GM12878 (cell line): ENCODE results near the gene AP2B1. TPM values are rescaled to one million over a fixed set of nuclear protein-coding genes. Genes with fewer than 3 reads are reported as not detected.

Experiments used
- ATAC-seq: fragments of 200-7000 bp; cut with Tn5 transposase; 3 replicates; pipeline ENCODE4 v1.9.1; 2020; ENCODE audit warnings: mild to moderate bottlenecking, moderate library complexity
- BruUV-seq: library from RNA; stranded (reverse); fragments of 400-500 nt; replicated peaks from 2 replicates; lab custom pipeline; 2021; lab: Mats Ljungman, UMichigan
- CTCF ChIA-PET: fragments of 300-600 bp; sonication (Branson Sonifier 250); formaldehyde crosslinking; extraction: SDS; loops from one replicate; lab custom pipeline; 2021; ENCODE audit warnings: inconsistent platforms; lab: Yijun Ruan, JAX
- POLR2A ChIA-PET: fragments of 350-600 bp; formaldehyde crosslinking; extraction: SDS; loops from one replicate; lab custom pipeline; 2021; ENCODE audit warnings: inconsistent platforms; lab: Charles Lee
- RAD21 ChIA-PET: fragments of 300-600 bp; sonication (Branson Sonifier 250); formaldehyde crosslinking; loops from one replicate; lab custom pipeline; 2023; ENCODE audit warnings: antibody characterized with exemption; ENCODE audit not compliant: unreplicated experiment; lab: Charles Lee
- SMC1A ChIA-PET: fragments of 300-600 bp; sonication (Branson Sonifier 250); formaldehyde crosslinking; loops from one replicate; lab custom pipeline; 2023; ENCODE audit not compliant: unreplicated experiment, uncharacterized antibody; lab: Charles Lee
- DNase-seq: peaks from one replicate; pipeline ENCODE4 v3.0.0-alpha.2; 2011; ENCODE audit warnings: low read depth, low spot score
- FAIRE-seq: peaks from 3 replicates; lab custom pipeline; 2011; peaks lifted over from hg19 to GRCh38; lab: Jason Lieb, UNC
- H2AFZ ChIP-seq: 2 replicates; pipeline ENCODE4 v1.6.0; 2011; ENCODE audit warnings: low read depth, low read length, control low read depth; ENCODE audit not compliant: control insufficient read depth
- H3K27ac ChIP-seq: 2 replicates; pipeline ENCODE4 v1.5.1; 2011; ENCODE audit warnings: control low read depth; ENCODE audit not compliant: control insufficient read depth, insufficient read depth
- H3K27me3 ChIP-seq, 2 experiments: replicated peaks in 1 of 2; 2 replicates each; pipeline versions ENCODE4 v1.6.0 to v1.6.1; 2011; ENCODE audit warnings: low read length in 1 of 2; ENCODE audit not compliant: control insufficient read depth in 2 of 2, insufficient read depth in 2 of 2
- H3K36me3 ChIP-seq, 2 experiments: 2 replicates each; pipeline ENCODE4 v1.5.1; 2011; ENCODE audit warnings: low read length in 1 of 2; ENCODE audit not compliant: control insufficient read depth in 2 of 2, insufficient read depth in 2 of 2
- H3K4me1 ChIP-seq: 2 replicates; pipeline ENCODE4 v1.6.1; 2011; ENCODE audit warnings: mild to moderate bottlenecking, low read length, moderate library complexity, mixed read lengths; ENCODE audit not compliant: control insufficient read depth, insufficient read depth
- H3K4me2 ChIP-seq: 2 replicates; pipeline ENCODE4 v1.6.0; 2011; ENCODE audit warnings: control low read depth; ENCODE audit not compliant: control insufficient read depth, insufficient read depth
- H3K4me3 ChIP-seq: fragments of 200-600 bp; sonication (generic); 2 replicates; pipeline ENCODE4 v1.5.1; 2016
- H3K79me2 ChIP-seq: 2 replicates; pipeline ENCODE4 v1.6.0; 2011; ENCODE audit warnings: low read length; ENCODE audit not compliant: control insufficient read depth, insufficient read depth
- H3K9ac ChIP-seq: 2 replicates; pipeline ENCODE4 v1.8.0; 2011; ENCODE audit warnings: low read length, control low read depth, mixed read lengths; ENCODE audit not compliant: control insufficient read depth, insufficient read depth
- H3K9me3 ChIP-seq: replicated peaks from 3 replicates; pipeline ENCODE4 v1.5.1; 2011; ENCODE audit warnings: mild to moderate bottlenecking, low read length; ENCODE audit not compliant: control insufficient read depth, insufficient read depth
- H4K20me1 ChIP-seq: 2 replicates; pipeline ENCODE4 v1.6.0; 2011; ENCODE audit not compliant: control insufficient read depth, insufficient read depth
- BRCA1 ChIP-seq: IDR thresholded peaks from 2 replicates; pipeline ENCODE4 v1.6.1; 2011; ENCODE audit warnings: low read depth, low read length, improper control_type of control experiment
- EGR1 ChIP-seq, 2 experiments: IDR thresholded peaks; 1 replicate in 1 of 2; 2 replicates in 1 of 2; pipeline ENCODE4 v1.6.1; 2011 to 2012; ENCODE audit warnings: low read depth in 2 of 2, low read length in 2 of 2, borderline replicate concordance in 1 of 2, mild to moderate bottlenecking in 1 of 2, moderate library complexity in 1 of 2
- POLR2AphosphoS2 ChIP-seq: IDR thresholded peaks from 2 replicates; pipeline ENCODE4 v1.6.1; 2011; ENCODE audit warnings: low read depth, mild to moderate bottlenecking, low read length, improper control_type of control experiment, moderate library complexity
- SIN3A ChIP-seq: IDR thresholded peaks from 2 replicates; pipeline ENCODE4 v1.6.1; 2012; ENCODE audit warnings: low read depth, low read length, improper control_type of control experiment
- SREBF2 ChIP-seq: IDR thresholded peaks from 2 replicates; pipeline ENCODE4 v1.6.1; 2012; ENCODE audit warnings: mild to moderate bottlenecking, low read length
- ZNF207 ChIP-seq: fragments of 450-650 bp; IDR thresholded peaks from 2 replicates; pipeline ENCODE4 v1.6.1; 2014; ENCODE audit warnings: antibody characterized with exemption, mild to moderate bottlenecking, borderline replicate concordance
- ZNF217 ChIP-seq: fragments of 450-650 bp; IDR thresholded peaks from 2 replicates; pipeline ENCODE4 v1.6.1; 2017; ENCODE audit warnings: antibody characterized with exemption, mild to moderate bottlenecking
- ZNF24 ChIP-seq: fragments of 450-650 bp; IDR thresholded peaks from 2 replicates; pipeline ENCODE4 v1.6.1; 2017; ENCODE audit warnings: antibody characterized with exemption, mild to moderate bottlenecking
- in situ Hi-C: fragments of 300-500 bp; cut with MboI; formaldehyde crosslinking; loops from 9 replicates; pipeline ENCODE4 v1.14.3; 2018; ENCODE audit warnings: mixed read lengths
- intact Hi-C: fragments of 100-400 bp; cut with micrococcal nuclease; formaldehyde crosslinking; loops from one replicate; pipeline ENCODE4 v1.14.2; 2022; ENCODE audit not compliant: unreplicated experiment
- polyA plus RNA-seq, 11 experiments: library from polyadenylated mRNA; depleted of rRNA in 4 of 11; unstranded in 6 of 11; stranded (reverse) in 5 of 11; fragments of >200 nt; fragmentation: Nextera tagmentation in 4 of 11; fragmentation: Illumina TruSeq in 1 of 11; extraction: Ambion mirVana in 4 of 11; extraction: Trizol in 1 of 11; gene quantifications; 1 replicate in 1 of 11; 2 replicates in 10 of 11; pipeline versions ENCODE4 v1.2.1 to v1.2.3, GENCODE V29; 2011 to 2016; ENCODE audit warnings: inconsistent platforms in 2 of 11, missing spikeins in 2 of 11, low read depth in 1 of 11
- total RNA-seq, 4 experiments: library from RNA; depleted of rRNA in 3 of 4; stranded (reverse); fragments of >200 nt in 3 of 4; fragmentation: Illumina TruSeq in 1 of 4; extraction: Trizol in 1 of 4; gene quantifications; 2 replicates each; pipeline versions ENCODE4 v1.2.1 to v1.2.3, GENCODE V29; 2013 to 2021
- TF ChIP-seq, protein P1 (sequence below): fragments of 450-650 bp; IDR thresholded peaks from 2 replicates; pipeline ENCODE4 v1.6.1; 2016; ENCODE audit warnings: mild to moderate bottlenecking
- TF ChIP-seq, protein P2 (sequence below): IDR thresholded peaks from 2 replicates; pipeline ENCODE4 v1.6.1; 2012; ENCODE audit warnings: low read depth, low read length, improper control_type of control experiment

AP2B1 gene
- total and polyA plus RNA-seq, 10 of the 15 experiments (the other 5 are each of a cell fraction or from before 2014, with no cell fraction given), result 18.6 to 112 (median 53.9) TPM

GRCh38 chr17:35618628-35619027, 31.5 kb downstream of the AP2B1 start:
- no peak for DNase-seq
- CTCF ChIA-PET, result interaction anchor here (2.1 kb wide), 1 partner anchor 130 kb away, joined by 5 read pairs; no protein-coding TSS in a partner anchor
- Histone ChIP-seq H3K27me3 (no peaks in the 10 kb centered on the region), H3K9ac (no peak overlapping the region), H3K27ac (no peak overlapping the region), H3K79me2 (no peaks in the 10 kb centered on the region), H3K36me3 (no peaks in the 10 kb centered on the region; a peak in 1 of 4 replicates), H4K20me1 (no peaks in the 10 kb centered on the region), H2AFZ (no peak overlapping the region), H3K4me3 (no peak overlapping the region), H3K4me2 (no peak overlapping the region; the same call in 1 of the 2 replicates), H3K4me1 (peaks cover 3% of the 10 kb centered on the region; the same call in 1 of the 2 replicates), H3K9me3 (no peaks in the 10 kb centered on the region)
- RAD21 ChIA-PET, result interaction anchor here (0.7 kb wide), 1 partner anchor 90 kb away, joined by 3 read pairs; no protein-coding TSS in a partner anchor
- POLR2A ChIA-PET, result no interaction called here
- in situ Hi-C loops, result no loop called here
- FAIRE-seq, result no peak
- ATAC-seq, result no peak
- BruUV-seq, result no TSS peak
- SMC1A ChIA-PET, result interaction anchor here (0.6 to 2.1 kb wide), 2 partner anchors 10 to 1669 kb away, joined by 3 to 7 read pairs; no protein-coding TSS in a partner anchor
- intact Hi-C loops, result no loop called here
- TF ChIP-seq POLR2AphosphoS2 (no peak), ZNF24 (no peak), SREBF2 (no peak), ZNF217 (no peak), BRCA1 (no peak), EGR1 (IDR thresholded peaks at IDR 0.05; ENCODE audit: borderline replicate concordance in 1 of 2, low read depth in 2 of 2, low read length in 2 of 2) (no peak), SIN3A (no peak), ZNF207 (no peak)
- TF ChIP-seq, protein P1, sequence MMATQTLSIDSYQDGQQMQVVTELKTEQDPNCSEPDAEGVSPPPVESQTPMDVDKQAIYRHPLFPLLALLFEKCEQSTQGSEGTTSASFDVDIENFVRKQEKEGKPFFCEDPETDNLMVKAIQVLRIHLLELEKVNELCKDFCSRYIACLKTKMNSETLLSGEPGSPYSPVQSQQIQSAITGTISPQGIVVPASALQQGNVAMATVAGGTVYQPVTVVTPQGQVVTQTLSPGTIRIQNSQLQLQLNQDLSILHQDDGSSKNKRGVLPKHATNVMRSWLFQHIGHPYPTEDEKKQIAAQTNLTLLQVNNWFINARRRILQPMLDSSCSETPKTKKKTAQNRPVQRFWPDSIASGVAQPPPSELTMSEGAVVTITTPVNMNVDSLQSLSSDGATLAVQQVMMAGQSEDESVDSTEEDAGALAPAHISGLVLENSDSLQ, result no peak
- TF ChIP-seq, protein P2, sequence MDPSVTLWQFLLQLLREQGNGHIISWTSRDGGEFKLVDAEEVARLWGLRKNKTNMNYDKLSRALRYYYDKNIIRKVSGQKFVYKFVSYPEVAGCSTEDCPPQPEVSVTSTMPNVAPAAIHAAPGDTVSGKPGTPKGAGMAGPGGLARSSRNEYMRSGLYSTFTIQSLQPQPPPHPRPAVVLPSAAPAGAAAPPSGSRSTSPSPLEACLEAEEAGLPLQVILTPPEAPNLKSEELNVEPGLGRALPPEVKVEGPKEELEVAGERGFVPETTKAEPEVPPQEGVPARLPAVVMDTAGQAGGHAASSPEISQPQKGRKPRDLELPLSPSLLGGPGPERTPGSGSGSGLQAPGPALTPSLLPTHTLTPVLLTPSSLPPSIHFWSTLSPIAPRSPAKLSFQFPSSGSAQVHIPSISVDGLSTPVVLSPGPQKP, result no peak
